Osteoblast (primary cell): ENCODE measurements around the gene RIT2. TPM values are rescaled to one million over a fixed set of nuclear protein-coding genes. Genes with fewer than 3 reads are reported as not detected.

Experiments
- DNase-seq: peaks from one replicate; pipeline ENCODE4 v3.0.0; 2011; ENCODE audit warnings: low spot score, mixed read lengths; ENCODE audit not compliant: insufficient read length; ENCODE audit errors: missing footprints
- H2AFZ ChIP-seq: 2 replicates; pipeline ENCODE4 v1.6.0; 2011; ENCODE audit warnings: mild to moderate bottlenecking, low read length
- H3K27ac ChIP-seq: 2 replicates; pipeline ENCODE4 v1.5.1; 2011; ENCODE audit warnings: mild to moderate bottlenecking, low read depth, low read length, moderate library complexity
- H3K27me3 ChIP-seq: 2 replicates; pipeline ENCODE4 v1.6.0; 2012; ENCODE audit warnings: mild to moderate bottlenecking, control low read depth, inconsistent platforms, low read length, moderate library complexity; ENCODE audit not compliant: insufficient read depth
- H3K36me3 ChIP-seq: 2 replicates; pipeline ENCODE4 v1.5.1; 2011; ENCODE audit warnings: mild to moderate bottlenecking, low read length, control low read depth, moderate library complexity; ENCODE audit not compliant: insufficient read depth
- H3K4me1 ChIP-seq: 2 replicates; pipeline ENCODE4 v1.5.1; 2011; ENCODE audit warnings: mild to moderate bottlenecking, low read length, control low read depth, moderate library complexity; ENCODE audit not compliant: insufficient read depth
- H3K4me2 ChIP-seq: 2 replicates; pipeline ENCODE4 v1.6.0; 2011; ENCODE audit warnings: mild to moderate bottlenecking, low read length; ENCODE audit not compliant: insufficient read depth
- H3K4me3 ChIP-seq: fragments of 200-600 bp; sonication (generic); 3 replicates; pipeline ENCODE4 v1.5.1; 2012; ENCODE audit warnings: mild to moderate bottlenecking, low read length, inconsistent platforms; ENCODE audit not compliant: insufficient read depth
- H3K79me2 ChIP-seq: 2 replicates; pipeline ENCODE4 v1.6.0; 2012; ENCODE audit warnings: mild to moderate bottlenecking, low read length, control low read depth, inconsistent platforms; ENCODE audit not compliant: insufficient read depth
- H3K9me3 ChIP-seq: 2 replicates; pipeline ENCODE4 v1.5.1; 2011; ENCODE audit warnings: low read depth, low read length, control low read depth
- H4K20me1 ChIP-seq: 2 replicates; pipeline ENCODE4 v1.6.0; 2012; ENCODE audit warnings: mild to moderate bottlenecking, low read length, control low read depth; ENCODE audit not compliant: insufficient read depth
- total RNA-seq: library from RNA; depleted of rRNA; stranded (reverse); fragments of >200 nt; gene quantifications from 2 replicates; pipeline ENCODE4 v1.2.3, GENCODE V29; 2012
- TF ChIP-seq, protein P1 (sequence below): IDR thresholded peaks from 2 replicates; pipeline ENCODE4 v1.5.1; 2011; ENCODE audit warnings: mild to moderate bottlenecking, low read depth, low read length, moderate library complexity; ENCODE audit errors: extremely low read depth

RIT2 gene
- total RNA-seq, 1 donor = not detected

- no peak overlapping the region for H3K4me3 ChIP-seq
- H3K9me3 ChIP-seq = no peaks in the 10 kb centered on the region
- H3K36me3 ChIP-seq = no peaks in the 10 kb centered on the region
- no peaks in the 10 kb centered on the region for H3K79me2 ChIP-seq
- TF ChIP-seq, protein P1, sequence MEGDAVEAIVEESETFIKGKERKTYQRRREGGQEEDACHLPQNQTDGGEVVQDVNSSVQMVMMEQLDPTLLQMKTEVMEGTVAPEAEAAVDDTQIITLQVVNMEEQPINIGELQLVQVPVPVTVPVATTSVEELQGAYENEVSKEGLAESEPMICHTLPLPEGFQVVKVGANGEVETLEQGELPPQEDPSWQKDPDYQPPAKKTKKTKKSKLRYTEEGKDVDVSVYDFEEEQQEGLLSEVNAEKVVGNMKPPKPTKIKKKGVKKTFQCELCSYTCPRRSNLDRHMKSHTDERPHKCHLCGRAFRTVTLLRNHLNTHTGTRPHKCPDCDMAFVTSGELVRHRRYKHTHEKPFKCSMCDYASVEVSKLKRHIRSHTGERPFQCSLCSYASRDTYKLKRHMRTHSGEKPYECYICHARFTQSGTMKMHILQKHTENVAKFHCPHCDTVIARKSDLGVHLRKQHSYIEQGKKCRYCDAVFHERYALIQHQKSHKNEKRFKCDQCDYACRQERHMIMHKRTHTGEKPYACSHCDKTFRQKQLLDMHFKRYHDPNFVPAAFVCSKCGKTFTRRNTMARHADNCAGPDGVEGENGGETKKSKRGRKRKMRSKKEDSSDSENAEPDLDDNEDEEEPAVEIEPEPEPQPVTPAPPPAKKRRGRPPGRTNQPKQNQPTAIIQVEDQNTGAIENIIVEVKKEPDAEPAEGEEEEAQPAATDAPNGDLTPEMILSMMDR = no peak
- no peaks in the 10 kb centered on the region for H3K4me1 ChIP-seq
- H4K20me1 ChIP-seq = no peaks in the 10 kb centered on the region
- no peak for DNase-seq
- no peak overlapping the region for H3K27ac ChIP-seq
- H2AFZ ChIP-seq = no peak overlapping the region
- H3K4me2 ChIP-seq = no peak overlapping the region
- H3K27me3 ChIP-seq = no peaks in the 10 kb centered on the region
Measured at GRCh38 chr18:43092539-43092938, 22.9 kb downstream of the RIT2 start.

- Histone ChIP-seq H3K36me3 (no peaks in the 10 kb centered on the region), H3K79me2 (no peaks in the 10 kb centered on the region), H3K9me3 (no peaks in the 10 kb centered on the region), H3K4me2 (no peak overlapping the region), H3K4me3 (no peak overlapping the region), H3K4me1 (peaks cover 5% of the 10 kb centered on the region), H3K27ac (no peak overlapping the region), H2AFZ (no peak overlapping the region), H4K20me1 (no peaks in the 10 kb centered on the region), H3K27me3 (no peaks in the 10 kb centered on the region)
- DNase-seq = no peak
- TF ChIP-seq, protein P1 = no peak
Measured at GRCh38 chr18:43081396-43081795, 34.1 kb downstream of the RIT2 start.

DNA sequence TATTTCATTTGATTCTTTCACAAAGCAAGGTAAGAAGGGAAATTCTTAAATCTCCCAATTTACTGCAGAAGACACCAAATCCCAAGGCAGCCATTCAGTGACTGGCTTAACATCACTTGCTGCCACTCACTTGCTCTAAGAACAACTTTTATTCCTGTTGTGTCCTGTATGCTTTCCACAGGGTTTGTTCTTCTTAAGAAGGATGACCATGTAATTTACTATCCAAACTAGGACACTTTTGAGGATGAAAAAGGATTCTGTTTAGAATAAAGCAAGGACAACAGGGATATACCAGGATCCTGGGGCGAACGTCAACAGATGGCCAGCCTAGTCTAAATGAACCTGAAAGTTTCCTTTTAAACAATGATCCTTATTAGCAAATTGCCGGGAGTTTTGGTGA, 34.8 kb downstream of the RIT2 start:
- Histone ChIP-seq H3K9me3 (no peaks in the 10 kb centered on the region), H3K27ac (no peak overlapping the region), H3K27me3 (no peaks in the 10 kb centered on the region), H4K20me1 (no peaks in the 10 kb centered on the region), H2AFZ (no peak overlapping the region), H3K4me3 (no peak overlapping the region), H3K4me2 (no peak overlapping the region), H3K4me1 (peaks cover 5% of the 10 kb centered on the region), H3K79me2 (no peaks in the 10 kb centered on the region), H3K36me3 (no peaks in the 10 kb centered on the region)
- TF ChIP-seq, protein P1 = no peak
- DNase-seq = no peak

DNA sequence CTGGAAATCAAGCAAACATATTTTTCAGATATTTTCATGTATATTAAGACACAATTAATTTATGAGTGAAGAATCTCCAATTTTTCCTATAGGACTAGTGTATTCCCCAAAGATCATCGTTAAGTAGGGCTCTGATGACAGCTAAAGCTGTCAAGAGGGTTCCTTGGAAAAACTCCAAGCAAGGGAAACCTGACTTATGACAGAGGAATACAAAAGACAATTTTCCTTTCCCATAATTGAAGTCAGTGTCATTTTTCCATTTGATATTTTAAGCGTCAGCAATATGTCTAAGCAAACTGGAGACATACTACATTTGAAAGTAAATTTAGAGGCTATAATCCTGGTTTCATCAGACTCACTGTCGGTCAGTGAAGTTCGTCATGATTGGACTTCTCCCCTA, 36.1 kb downstream of the RIT2 start:
- Histone ChIP-seq H3K79me2 (no peaks in the 10 kb centered on the region), H3K4me1 (peaks cover 5% of the 10 kb centered on the region), H4K20me1 (no peaks in the 10 kb centered on the region), H3K9me3 (no peaks in the 10 kb centered on the region), H3K27me3 (no peaks in the 10 kb centered on the region), H3K4me3 (no peak overlapping the region), H2AFZ (no peak overlapping the region), H3K27ac (no peak overlapping the region), H3K36me3 (no peaks in the 10 kb centered on the region), H3K4me2 (no peak overlapping the region)
- TF ChIP-seq, protein P1 = no peak
- DNase-seq = no peak
